CD4-positive, alpha-beta T cell (primary cell): ENCODE results near the gene CHST3. TPM values are rescaled to one million over a fixed set of nuclear protein-coding genes. Genes with fewer than 3 reads are reported as not detected.

Experiments used
- ATAC-seq: fragments of 200-7000 bp; cut with Tn5 transposase; one replicate; pipeline ENCODE4 v1.10.0; 2022; ENCODE audit warnings: mild to moderate bottlenecking; ENCODE audit not compliant: poor library complexity
- CTCF ChIA-PET: fragments of 350-600 bp; sonication (Branson Sonifier 250); formaldehyde crosslinking; loops from one replicate; lab custom pipeline; 2021; ENCODE audit warnings: antibody characterized with exemption, inconsistent platforms; lab: Charles Lee
- POLR2A ChIA-PET: fragments of 350-600 bp; sonication (Branson Sonifier 250); formaldehyde crosslinking; loops from one replicate; lab custom pipeline; 2021; ENCODE audit warnings: antibody characterized with exemption, inconsistent platforms; lab: Charles Lee
- DNase-seq, 14 experiments: peaks; one replicate each; pipeline ENCODE4 v3.0.0-alpha.2; 2013 to 2020; ENCODE audit warnings: mixed read lengths in 2 of 14
- H3K27ac ChIP-seq, 2 donors: one replicate each; pipeline versions ENCODE4 v1.5.1 to v1.7.0; 2013; ENCODE audit warnings: low read length in 2 of 2, low read depth in 1 of 2, mild to moderate bottlenecking in 1 of 2
- H3K27me3 ChIP-seq, 2 experiments: 1 replicate in 1 of 2; 2 replicates in 1 of 2; pipeline versions ENCODE4 v1.6.1 to v1.7.0; 2013; ENCODE audit warnings: low read length in 2 of 2, control low read depth in 1 of 2, mild to moderate bottlenecking in 1 of 2, moderate library complexity in 1 of 2; ENCODE audit not compliant: insufficient read depth in 2 of 2, control insufficient read depth in 1 of 2
- H3K36me3 ChIP-seq: one replicate; pipeline ENCODE4 v1.6.1; 2013; ENCODE audit warnings: low read length, control low read depth; ENCODE audit not compliant: insufficient read depth
- H3K4me1 ChIP-seq: one replicate; pipeline ENCODE4 v1.6.1; 2013; ENCODE audit warnings: low read length, control low read depth; ENCODE audit not compliant: insufficient read depth
- H3K4me3 ChIP-seq: one replicate; pipeline ENCODE4 v1.5.1; 2013; ENCODE audit warnings: mild to moderate bottlenecking, low read length, moderate library complexity
- H3K9me3 ChIP-seq, 2 experiments: 1 replicate in 1 of 2; 2 replicates in 1 of 2; pipeline versions ENCODE4 v1.6.1 to v1.7.0; 2013; ENCODE audit warnings: low read length in 2 of 2, mild to moderate bottlenecking in 2 of 2, control low read depth in 1 of 2, moderate library complexity in 1 of 2; ENCODE audit not compliant: control insufficient read depth in 1 of 2, insufficient read depth in 1 of 2
- H3K27ac Mint-ChIP-seq: one replicate; pipeline ENCODE4 v1.8.0; 2020; ENCODE audit warnings: mixed read lengths
- H3K27me3 Mint-ChIP-seq: one replicate; pipeline ENCODE4 v1.8.0; 2021; ENCODE audit warnings: mixed read lengths
- H3K36me3 Mint-ChIP-seq: one replicate; pipeline ENCODE4 v1.8.0; 2021; ENCODE audit warnings: low read depth, mixed read lengths
- H3K4me1 Mint-ChIP-seq: one replicate; pipeline ENCODE4 v1.8.0; 2021; ENCODE audit warnings: low read depth, mixed read lengths
- H3K4me3 Mint-ChIP-seq: one replicate; pipeline ENCODE4 v1.8.0; 2020; ENCODE audit warnings: mild to moderate bottlenecking, mixed read lengths
- H3K9me3 Mint-ChIP-seq: one replicate; pipeline ENCODE4 v1.8.0; 2020; ENCODE audit warnings: mixed read lengths
- CTCF ChIP-seq: fragments of 200-600 bp; IDR thresholded peaks from one replicate; pipeline ENCODE4 v1.8.0; 2022; ENCODE audit warnings: antibody characterized with exemption, mild to moderate bottlenecking
- intact Hi-C, 2 experiments: fragments of 100-400 bp; cut with DNase I in 1 of 2; cut with micrococcal nuclease in 1 of 2; formaldehyde crosslinking; loops; one replicate each; pipeline versions ENCODE4 v1.15.1 to v1.9.0; 2023 to 2025; cut with DNase I, micrococcal nuclease
- total RNA-seq, 174 experiments: library from RNA in 2 of 174; stranded (reverse) in 2 of 174; gene quantifications; one replicate each; pipeline ENCODE4 v1.2.3 and lab custom pipeline; 2021 to 2026

The CHST3 gene
- total RNA-seq, 2 experiments from 2014 or later: not detected

GRCh38 chr10:71957546-71958275 is 6.5 kb upstream of the CHST3 start:
- ATAC-seq: no peak

GRCh38 chr10:71959526-71959925 is 4.7 kb upstream of the CHST3 start:
- peaks cover 7 to 16% of the 10 kb centered on the region in 2 experiments for H3K9me3 ChIP-seq
- Mint-ChIP-seq H3K9me3 (peaks cover 7% of the 10 kb centered on the region), H3K4me3 (no peak overlapping the region), H3K36me3 (no peaks in the 10 kb centered on the region), H3K4me1 (no peaks in the 10 kb centered on the region), H3K27ac (no peak overlapping the region), H3K27me3 (peaks cover 31% of the 10 kb centered on the region)
- no peak overlapping the region for H3K27ac ChIP-seq
- intact Hi-C loops: loop anchor here (5.0 kb wide), 3 partner anchors 57 to 383 kb away; no protein-coding TSS in a partner anchor
- no peak for TF ChIP-seq CTCF
- no peak for ATAC-seq
- CTCF ChIA-PET: no interaction called here
- no peak for DNase-seq
- peaks cover 9% of the 10 kb centered on the region for H3K4me1 ChIP-seq
- POLR2A ChIA-PET: no interaction called here
- H3K27me3 ChIP-seq: peaks cover 13 to 21% of the 10 kb centered on the region in 2 experiments
- no peak overlapping the region for H3K4me3 ChIP-seq
- no peaks in the 10 kb centered on the region for H3K36me3 ChIP-seq

More at GRCh38 chr10:71957546-71958275, 6.5 kb upstream of the CHST3 start:
- Histone ChIP-seq H3K4me3 (no peak overlapping the region), H3K36me3 (no peaks in the 10 kb centered on the region), H3K9me3 (peaks cover 7% of the 10 kb centered on the region in 2 experiments), H3K27me3 (peaks cover 1 to 7% of the 10 kb centered on the region in 2 experiments), H3K4me1 (no peaks in the 10 kb centered on the region), H3K27ac (no peak overlapping the region)
- intact Hi-C loops: loop anchor here (5.0 kb wide), 3 partner anchors 55 to 385 kb away; no protein-coding TSS in a partner anchor
- CTCF ChIA-PET: interaction anchor here (1.2 kb wide), 1 partner anchor 91 kb away, joined by 3 read pairs; no protein-coding TSS in a partner anchor
- no peak for TF ChIP-seq CTCF
- Mint-ChIP-seq H3K4me3 (no peak overlapping the region), H3K27me3 (peaks cover 22% of the 10 kb centered on the region), H3K4me1 (no peaks in the 10 kb centered on the region), H3K9me3 (peaks cover 7% of the 10 kb centered on the region), H3K36me3 (no peaks in the 10 kb centered on the region), H3K27ac (no peak overlapping the region)
- DNase-seq: no peak
- POLR2A ChIA-PET: no interaction called here

GRCh38 chr10:71961831-71962230 is 2.4 kb upstream of the CHST3 start:
- DNase-seq (no peak), ATAC-seq (no peak)
- H3K9me3 ChIP-seq: peaks cover 0 to 10% of the 10 kb centered on the region in 2 experiments
- POLR2A ChIA-PET: no interaction called here
- H3K9me3 Mint-ChIP-seq: no peaks in the 10 kb centered on the region
- H3K27ac ChIP-seq: no peak overlapping the region
- H3K4me3 Mint-ChIP-seq: peak overlapping the region; percentile 65
- peaks cover 16% of the 10 kb centered on the region for H3K4me1 ChIP-seq
- H3K27me3 Mint-ChIP-seq: peaks cover 52% of the 10 kb centered on the region
- H3K4me3 ChIP-seq: no peak overlapping the region
- no peak for TF ChIP-seq CTCF
- peaks cover 8% of the 10 kb centered on the region for H3K4me1 Mint-ChIP-seq
- CTCF ChIA-PET: no interaction called here
- no peak overlapping the region for H3K27ac Mint-ChIP-seq
- H3K36me3 ChIP-seq: no peaks in the 10 kb centered on the region
- H3K27me3 ChIP-seq: peaks cover 31 to 38% of the 10 kb centered on the region in 2 experiments
- intact Hi-C loops: no loop called here
- no peaks in the 10 kb centered on the region for H3K36me3 Mint-ChIP-seq
